K562 (cell line): ENCODE results near the gene KIF3A. TPM values are rescaled to one million over a fixed set of nuclear protein-coding genes. Genes with fewer than 3 reads are reported as not detected.

ENCODE experiments used
- ATAC-seq: fragments of 200-7000 bp; cut with Tn5 transposase; 3 replicates; pipeline ENCODE4 v1.9.1; 2020; ENCODE audit warnings: moderate library complexity
- BruUV-seq: library from RNA; stranded (reverse); fragments of 400-500 nt; replicated peaks from 2 replicates; lab custom pipeline; 2021; lab: Mats Ljungman, UMichigan
- CTCF ChIA-PET: fragments of 300-600 bp; formaldehyde crosslinking; extraction: SDS; loops from one replicate; lab custom pipeline; 2021; ENCODE audit warnings: low intra/inter-chr PET ratio; lab: Yijun Ruan, JAX
- POLR2A ChIA-PET: fragments of 300-600, 350-650 bp; sonication (Branson Sonifier 250); formaldehyde crosslinking; extraction: SDS; loops from one replicate; lab custom pipeline; 2021; ENCODE audit warnings: antibody characterized with exemption, inconsistent platforms; lab: Yijun Ruan, JAX
- DNase-seq, 4 experiments: peaks; one replicate each; pipeline versions ENCODE4 v3.0.0 to v3.0.0-alpha.2; 2011 to 2018; ENCODE audit warnings: low spot score in 3 of 4, mixed read lengths in 3 of 4; ENCODE audit errors: extremely low read depth in 1 of 4
- FAIRE-seq: peaks from 2 replicates; lab custom pipeline; 2011; peaks lifted over from hg19 to GRCh38; lab: Jason Lieb, UNC
- H2AFZ ChIP-seq: 2 replicates; pipeline ENCODE4 v1.6.0; 2011; ENCODE audit warnings: low read depth, low read length, control low read depth, inconsistent platforms
- H3K27ac ChIP-seq: fragments of 200-600 bp; 3 replicates; pipeline ENCODE4 v1.8.0; 2011; ENCODE audit warnings: low read depth, mild to moderate bottlenecking, control low read depth, inconsistent platforms, low read length, moderate library complexity, mixed read lengths; ENCODE audit errors: extremely low read depth
- H3K27me3 ChIP-seq, 2 experiments: fragments of 300-600 bp in 1 of 2; 2 replicates in 1 of 2; 3 replicates in 1 of 2; pipeline versions ENCODE4 v1.6.0 to v1.8.0; 2011; ENCODE audit warnings: inconsistent platforms in 2 of 2, low read length in 2 of 2, mild to moderate bottlenecking in 1 of 2, mixed read lengths in 1 of 2, moderate library complexity in 1 of 2; ENCODE audit not compliant: control insufficient read depth in 2 of 2, insufficient read depth in 2 of 2
- H3K36me3 ChIP-seq: fragments of 300-600 bp; 3 replicates; pipeline ENCODE4 v1.8.0; 2011; ENCODE audit warnings: mild to moderate bottlenecking, low read length, inconsistent platforms; ENCODE audit not compliant: control insufficient read depth, insufficient read depth
- H3K4me1 ChIP-seq, 2 experiments: fragments of 200-600 bp in 1 of 2; replicated peaks in 1 of 2; 2 replicates in 1 of 2; 3 replicates in 1 of 2; pipeline versions ENCODE4 v1.5.1 to v1.8.0; 2011; ENCODE audit warnings: inconsistent platforms in 2 of 2, low read length in 2 of 2, mild to moderate bottlenecking in 1 of 2, mixed read lengths in 1 of 2, moderate library complexity in 1 of 2; ENCODE audit not compliant: control insufficient read depth in 2 of 2, insufficient read depth in 2 of 2
- H3K4me2 ChIP-seq: 2 replicates; pipeline ENCODE4 v1.6.1; 2011; ENCODE audit warnings: low read length, control low read depth, inconsistent platforms, mixed read lengths; ENCODE audit not compliant: insufficient read depth
- H3K4me3 ChIP-seq: fragments of 200-600 bp; sonication (generic), shearing (Covaris generic); 2 replicates; pipeline ENCODE4 v1.5.1; 2016; ENCODE audit warnings: control low read depth, inconsistent platforms
- H3K79me2 ChIP-seq: fragments of 200-600 bp; 3 replicates; pipeline ENCODE4 v1.8.0; 2011; ENCODE audit warnings: low read length, inconsistent platforms; ENCODE audit not compliant: control insufficient read depth, insufficient read depth
- H3K9ac ChIP-seq, 2 experiments: 2 replicates each; pipeline versions ENCODE4 v1.6.0 to v1.6.1; 2011; ENCODE audit warnings: low read depth in 2 of 2, low read length in 2 of 2, control low read depth in 1 of 2, inconsistent platforms in 1 of 2, mild to moderate bottlenecking in 1 of 2, mixed read lengths in 1 of 2; ENCODE audit not compliant: insufficient read depth in 1 of 2
- H3K9me1 ChIP-seq: one replicate; pipeline ENCODE4 v1.6.0; 2011; ENCODE audit warnings: inconsistent platforms, mild to moderate bottlenecking, low read length, moderate library complexity; ENCODE audit not compliant: control insufficient read depth, insufficient read depth
- H3K9me3 ChIP-seq: replicated peaks from 2 replicates; pipeline ENCODE4 v1.5.1; 2011; ENCODE audit warnings: low read depth, low read length, inconsistent platforms; ENCODE audit not compliant: control insufficient read depth, insufficient read depth
- H4K20me1 ChIP-seq: replicated peaks from 2 replicates; pipeline ENCODE4 v1.6.1; 2011; ENCODE audit warnings: low read length, inconsistent platforms, mixed read lengths; ENCODE audit not compliant: control insufficient read depth, insufficient read depth
- SAFB2 ChIP-seq: fragments of 200-400 bp; formaldehyde crosslinking; IDR thresholded peaks from 2 replicates; pipeline ENCODE4 v1.6.1; 2018; ENCODE audit warnings: borderline replicate concordance, low read length, low read depth, moderate library complexity; ENCODE audit not compliant: severe bottlenecking
- SREBF1 ChIP-seq: fragments of 150-350 bp; IDR thresholded peaks from 2 replicates; pipeline ENCODE4 v1.6.1; 2014; ENCODE audit warnings: antibody characterized with exemption, low read depth, low read length, borderline replicate concordance
- SREBF2 ChIP-seq: sonication (generic); formaldehyde crosslinking; IDR thresholded peaks from 2 replicates; pipeline ENCODE4 v1.4.0; 2020; ENCODE audit warnings: mild to moderate bottlenecking, missing genetic modification reagents
- STAT5B ChIP-seq: fragments of 250-450 bp; sonication (Bioruptor Pico); IDR thresholded peaks from 2 replicates; pipeline ENCODE4 v1.8.0; 2021; ENCODE audit warnings: mild to moderate bottlenecking, inconsistent platforms
- WGBS: fragments of 100-300 bp; shearing (Covaris generic); methylation state at CpG from one replicate; pipeline ENCODE4 v1.1.6; 2016; ENCODE audit warnings: low coverage, mixed read lengths; ENCODE audit not compliant: insufficient coverage; ENCODE audit errors: missing lambda C conversion rate; 5-methylcytosine and 5-hydroxymethylcytosine counted together
- in situ Hi-C: fragments of 300-500 bp; cut with MboI; formaldehyde crosslinking; loops from 4 replicates; pipeline ENCODE4 v1.15.0; 2018; ENCODE audit warnings: inconsistent platforms, mixed read lengths
- intact Hi-C: fragments of 100-400 bp; cut with micrococcal nuclease; formaldehyde crosslinking; loops from 2 replicates; pipeline ENCODE4 v1.14.2; 2022
- polyA plus RNA-seq, 8 experiments: library from polyadenylated mRNA; depleted of rRNA in 4 of 8; stranded (reverse) in 5 of 8; unstranded in 3 of 8; fragments of >200 nt; fragmentation: Nextera tagmentation in 2 of 8; fragmentation: Illumina TruSeq in 1 of 8; extraction: Ambion mirVana in 2 of 8; extraction: Trizol in 1 of 8; gene quantifications; 2 replicates each; pipeline versions ENCODE4 v1.2.1 to v1.2.3, GENCODE V29; 2011 to 2014; ENCODE audit warnings: inconsistent platforms in 1 of 8, missing spikeins in 1 of 8
- total RNA-seq, 7 experiments: library from RNA; depleted of rRNA in 6 of 7; stranded (reverse); fragments of >200 nt in 6 of 7; fragmentation: Illumina TruSeq in 2 of 7; extraction: Trizol in 2 of 7; gene quantifications; 2 replicates each; pipeline versions ENCODE4 v1.2.1 to v1.2.3, GENCODE V29; 2011 to 2021; ENCODE audit warnings: low replicate concordance in 1 of 7
- TF ChIP-seq, protein P1 (sequence below): fragments of 450-650 bp; IDR thresholded peaks from 2 replicates; pipeline ENCODE4 v1.7.1; 2018; ENCODE audit warnings: mild to moderate bottlenecking, low read depth; ENCODE audit not compliant: partially characterized antibody
- TF ChIP-seq, protein P2 (sequence below): fragments of 250-450 bp; sonication (Bioruptor Pico); IDR thresholded peaks from 2 replicates; pipeline ENCODE4 v1.8.0; 2022; ENCODE audit warnings: moderate library complexity, mild to moderate bottlenecking, inconsistent platforms

Gene KIF3A
- total and polyA plus RNA-seq, 9 of the 15 experiments (the other 6 are each of a cell fraction or from before 2014, with no cell fraction given), result 1.5 to 7.8 (median 6.0) TPM

DNA sequence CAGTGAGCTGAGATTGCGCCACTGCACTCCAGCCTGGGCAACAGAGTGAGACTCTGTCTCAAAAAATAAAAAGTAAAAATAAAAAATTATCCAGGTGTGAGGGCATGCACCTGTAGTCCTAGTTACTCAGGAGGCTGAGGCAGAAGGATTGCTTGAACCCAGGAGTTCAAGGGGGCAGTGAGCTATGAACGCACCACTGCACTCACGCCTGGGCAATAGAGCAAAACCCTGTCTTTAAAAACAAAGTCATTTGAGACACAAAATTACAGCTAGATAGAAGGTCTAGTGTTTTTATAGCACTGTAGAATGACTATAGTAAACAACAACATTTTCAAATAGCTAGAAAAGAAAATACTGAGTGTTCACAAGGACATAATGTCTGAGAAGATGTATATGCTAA, 47.2 kb downstream of the KIF3A start (continued):
- TF ChIP-seq, protein P1, sequence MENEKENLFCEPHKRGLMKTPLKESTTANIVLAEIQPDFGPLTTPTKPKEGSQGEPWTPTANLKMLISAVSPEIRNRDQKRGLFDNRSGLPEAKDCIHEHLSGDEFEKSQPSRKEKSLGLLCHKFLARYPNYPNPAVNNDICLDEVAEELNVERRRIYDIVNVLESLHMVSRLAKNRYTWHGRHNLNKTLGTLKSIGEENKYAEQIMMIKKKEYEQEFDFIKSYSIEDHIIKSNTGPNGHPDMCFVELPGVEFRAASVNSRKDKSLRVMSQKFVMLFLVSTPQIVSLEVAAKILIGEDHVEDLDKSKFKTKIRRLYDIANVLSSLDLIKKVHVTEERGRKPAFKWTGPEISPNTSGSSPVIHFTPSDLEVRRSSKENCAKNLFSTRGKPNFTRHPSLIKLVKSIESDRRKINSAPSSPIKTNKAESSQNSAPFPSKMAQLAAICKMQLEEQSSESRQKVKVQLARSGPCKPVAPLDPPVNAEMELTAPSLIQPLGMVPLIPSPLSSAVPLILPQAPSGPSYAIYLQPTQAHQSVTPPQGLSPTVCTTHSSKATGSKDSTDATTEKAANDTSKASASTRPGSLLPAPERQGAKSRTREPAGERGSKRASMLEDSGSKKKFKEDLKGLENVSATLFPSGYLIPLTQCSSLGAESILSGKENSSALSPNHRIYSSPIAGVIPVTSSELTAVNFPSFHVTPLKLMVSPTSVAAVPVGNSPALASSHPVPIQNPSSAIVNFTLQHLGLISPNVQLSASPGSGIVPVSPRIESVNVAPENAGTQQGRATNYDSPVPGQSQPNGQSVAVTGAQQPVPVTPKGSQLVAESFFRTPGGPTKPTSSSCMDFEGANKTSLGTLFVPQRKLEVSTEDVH, result no peak

DNA sequence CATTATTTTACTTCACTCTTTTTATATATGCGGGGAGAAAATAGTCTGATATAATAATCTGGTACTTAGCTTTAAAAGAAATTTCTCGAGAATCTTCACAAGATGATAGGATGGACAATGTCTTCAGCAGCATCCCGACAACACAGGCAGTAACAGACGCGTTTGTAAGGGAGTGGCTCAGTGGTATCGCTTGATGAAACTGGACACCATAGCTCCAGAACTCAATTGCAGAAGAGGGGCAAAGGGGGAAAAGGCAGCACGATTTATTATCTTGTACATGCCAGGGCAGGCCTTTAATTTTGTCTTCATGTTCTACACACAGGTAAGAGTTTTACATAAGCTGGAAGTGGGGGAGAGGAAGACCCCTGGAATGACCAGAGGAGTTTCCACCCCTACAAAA, 47.8 kb downstream of the KIF3A start:
- Histone ChIP-seq H3K4me3 (no peak overlapping the region), H3K27me3 (no peaks in the 10 kb centered on the region), H2AFZ (no peak overlapping the region), H4K20me1 (no peaks in the 10 kb centered on the region), H3K36me3 (no peaks in the 10 kb centered on the region), H3K79me2 (no peaks in the 10 kb centered on the region), H3K9ac (no peak overlapping the region), H3K4me1 (peaks cover 7 to 22% of the 10 kb centered on the region in 2 experiments; a peak in 4 of 5 replicates), H3K9me1 (no peaks in the 10 kb centered on the region), H3K4me2 (no peak overlapping the region), H3K27ac (no peak overlapping the region), H3K9me3 (no peaks in the 10 kb centered on the region)
- TF ChIP-seq, protein P2, sequence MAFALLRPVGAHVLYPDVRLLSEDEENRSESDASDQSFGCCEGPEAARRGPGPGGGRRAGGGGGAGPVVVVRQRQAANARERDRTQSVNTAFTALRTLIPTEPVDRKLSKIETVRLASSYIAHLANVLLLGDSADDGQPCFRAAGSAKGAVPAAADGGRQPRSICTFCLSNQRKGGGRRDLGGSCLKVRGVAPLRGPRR (CRISPR knock-in tag), result no peak
- TF ChIP-seq STAT5B (CRISPR knock-in tag), result no peak
- TF ChIP-seq SAFB2, result no peak
- TF ChIP-seq SREBF2, result no peak
- TF ChIP-seq SREBF1, result no peak
- ATAC-seq, result 0 out of 3 replicates have a peak, but pooled peaks have one; percentile 28
- no peak for DNase-seq
- POLR2A ChIA-PET, result interaction anchor here (0.7 to 1.7 kb wide), 4 partner anchors 8 to 85 kb away, joined by 3 to 8 read pairs (median 4); no protein-coding TSS in a partner anchor
- intact Hi-C loops (no loop called here), in situ Hi-C loops (no loop called here)
- FAIRE-seq, result no peak
- no TSS peak for BruUV-seq
- CTCF ChIA-PET, result no interaction called here
- WGBS, result 19% methylated on average over 7 of the region's 7 CpGs
